Measurements from ENCODE around the gene SLC35F6.
"Not testable (repeated sequence)": the region's sequence is repeated elsewhere in the genome, so short reads cannot be mapped to it uniquely, and the experiment has no call there.

The SLC35F6 gene

DNA sequence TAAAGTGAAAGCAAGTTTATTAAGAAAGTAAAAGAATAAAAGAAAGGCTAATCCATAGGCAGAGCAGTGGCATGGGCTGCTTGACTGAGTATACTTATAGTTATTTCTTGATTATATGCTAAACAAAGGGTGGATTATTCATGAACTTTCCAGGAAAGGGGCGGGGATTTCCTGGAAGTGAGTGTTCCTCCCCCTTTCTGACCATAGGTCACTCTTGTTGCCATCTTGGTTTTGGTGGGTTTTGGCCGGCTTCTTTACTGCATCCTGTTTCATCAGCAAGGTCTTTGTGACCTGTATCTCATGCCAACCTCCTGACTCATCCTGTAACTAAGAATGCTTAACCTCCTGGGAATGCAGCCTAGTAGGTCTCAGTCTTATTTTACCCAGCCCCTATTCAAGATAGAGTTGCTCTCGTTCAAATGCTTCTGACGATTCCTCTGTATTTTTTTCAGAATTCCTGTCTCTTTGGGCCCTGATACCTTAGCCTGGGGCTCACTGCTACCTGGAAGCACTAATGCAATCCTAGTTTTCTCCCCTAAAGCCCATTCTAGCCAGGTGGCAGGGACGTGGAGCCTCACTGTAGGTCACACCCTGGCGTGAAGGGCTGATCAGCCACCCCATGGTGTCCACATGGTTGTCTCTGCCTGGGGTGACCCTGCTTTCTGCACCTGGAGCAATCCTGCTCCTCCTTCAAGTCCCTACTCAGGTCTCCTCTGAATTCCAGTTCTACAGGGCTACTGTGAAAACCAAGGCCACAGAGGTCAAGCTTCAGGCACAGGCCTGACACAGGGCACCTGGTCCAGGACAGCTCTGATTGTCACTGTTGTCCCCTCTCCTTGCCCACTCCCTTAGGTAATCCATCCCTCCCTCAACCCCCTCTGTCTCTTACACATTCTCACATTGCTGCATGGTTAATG, 6.0 kb upstream of the SLC35F6 start:
- Histone ChIP-seq H3K9ac (ENCODE audit: insufficient read length, low read depth) (peak overlapping the region; percentile 63), H3K4me3 (ENCODE audit: insufficient read length, low read depth) (no peak overlapping the region)

DNA sequence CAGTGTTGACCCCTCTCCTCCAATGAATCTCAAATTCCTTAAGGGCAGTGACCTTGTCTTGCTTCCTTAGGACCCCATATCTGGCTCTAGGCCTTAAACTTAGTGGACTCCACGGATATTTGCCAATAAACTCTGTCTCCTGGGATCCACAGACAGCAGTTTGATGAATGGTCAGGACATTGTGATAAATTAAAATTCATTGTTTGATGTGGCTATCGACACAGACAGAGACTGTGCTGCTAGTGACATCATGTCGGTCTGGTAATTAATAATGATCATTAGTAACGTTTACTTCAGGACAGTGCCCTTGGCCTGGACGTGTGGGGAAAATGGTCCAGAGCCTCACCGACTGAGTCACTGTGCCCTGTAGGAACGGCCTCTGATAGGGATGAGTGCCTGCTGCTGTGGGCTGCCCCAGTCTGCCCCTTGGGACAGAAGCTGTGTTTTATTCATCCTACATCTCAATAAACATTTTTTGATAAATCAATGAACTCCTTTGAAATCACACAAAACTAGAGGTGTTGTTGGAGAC, 5.2 kb upstream of the SLC35F6 start:
- peak overlapping the region; percentile 6 for H3K9ac ChIP-seq (ENCODE audit: insufficient read length, low read depth)
- no peak for TF ChIP-seq YY1 (IDR thresholded peaks at IDR 0.05; ENCODE audit: insufficient read depth, insufficient read length)
- TF ChIP-seq SUZ12 (IDR thresholded peaks at IDR 0.05; ENCODE audit: extremely low read depth, insufficient read depth, insufficient read length) = no peak
- TF ChIP-seq ZNF274 (IDR thresholded peaks at IDR 0.05; ENCODE audit: low read depth, low read length) = no peak
- no peaks in the 10 kb centered on the region for H3K36me3 ChIP-seq (ENCODE audit: insufficient read depth, insufficient read length, low read length)
- peaks cover 6% of the 10 kb centered on the region for H3K4me1 ChIP-seq (ENCODE audit: insufficient read depth, insufficient read length)
- no peak overlapping the region for H3K4me3 ChIP-seq (ENCODE audit: insufficient read length, low read depth)
- no peaks in the 10 kb centered on the region for H3K27me3 ChIP-seq (ENCODE audit: insufficient read depth, insufficient read length)
- no peaks in the 10 kb centered on the region for H3K9me3 ChIP-seq (ENCODE audit: insufficient read depth, low read length)
- no peak for DNase-seq (ENCODE audit: low read depth, low spot score)

More for the DNA sequence above, 6.0 kb upstream of the SLC35F6 start:
- no peak for TF ChIP-seq SUZ12 (IDR thresholded peaks at IDR 0.05; ENCODE audit: extremely low read depth, insufficient read depth, insufficient read length)
- TF ChIP-seq YY1 (IDR thresholded peaks at IDR 0.05; ENCODE audit: insufficient read depth, insufficient read length) = no peak
- TF ChIP-seq ZNF274 (IDR thresholded peaks at IDR 0.05; ENCODE audit: low read depth, low read length) = no peak
- no peaks in the 10 kb centered on the region for H3K9me3 ChIP-seq (ENCODE audit: insufficient read depth, low read length)
- peak; percentile 83 for DNase-seq (ENCODE audit: low read depth, low spot score)
- no peaks in the 10 kb centered on the region for H3K36me3 ChIP-seq (ENCODE audit: insufficient read depth, insufficient read length, low read length)
- peaks cover 6% of the 10 kb centered on the region for H3K4me1 ChIP-seq (ENCODE audit: insufficient read depth, insufficient read length)
- H3K27me3 ChIP-seq (ENCODE audit: insufficient read depth, insufficient read length) = no peaks in the 10 kb centered on the region

DNA sequence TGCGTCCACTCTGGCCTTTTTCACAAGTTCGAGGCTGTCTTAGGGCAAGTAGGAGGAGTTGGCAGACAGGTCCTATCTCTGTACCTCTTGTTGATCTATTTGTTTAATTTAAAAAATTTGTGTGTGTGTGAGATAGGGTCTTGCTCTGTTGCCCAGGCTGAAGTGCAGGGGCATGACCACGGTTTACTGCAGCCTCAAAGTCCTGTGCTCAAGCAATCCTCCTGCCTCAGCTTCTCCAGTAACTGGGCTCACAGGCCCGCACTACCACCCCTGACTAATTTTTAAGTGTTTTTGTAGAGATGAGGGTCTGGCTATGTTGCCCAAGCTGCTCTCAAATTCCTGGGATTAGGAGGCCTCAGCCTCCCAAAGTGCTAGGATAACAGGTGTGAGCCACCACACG, 4.2 kb upstream of the SLC35F6 start:
- H3K9me3 ChIP-seq (ENCODE audit: insufficient read depth, low read length) = no peaks in the 10 kb centered on the region
- TF ChIP-seq SUZ12 (IDR thresholded peaks at IDR 0.05; ENCODE audit: extremely low read depth, insufficient read depth, insufficient read length) (no peak), ZNF274 (IDR thresholded peaks at IDR 0.05; ENCODE audit: low read depth, low read length) (no peak), YY1 (IDR thresholded peaks at IDR 0.05; ENCODE audit: insufficient read depth, insufficient read length) (no peak)
- H3K9ac ChIP-seq (ENCODE audit: insufficient read length, low read depth) = no peak overlapping the region
- H3K36me3 ChIP-seq (ENCODE audit: insufficient read depth, insufficient read length, low read length) = no peaks in the 10 kb centered on the region
- no peak overlapping the region for H3K4me3 ChIP-seq (ENCODE audit: insufficient read length, low read depth)
- peaks cover 6% of the 10 kb centered on the region for H3K4me1 ChIP-seq (ENCODE audit: insufficient read depth, insufficient read length)
- DNase-seq (ENCODE audit: low read depth, low spot score) = no peak
- no peaks in the 10 kb centered on the region for H3K27me3 ChIP-seq (ENCODE audit: insufficient read depth, insufficient read length)

DNA sequence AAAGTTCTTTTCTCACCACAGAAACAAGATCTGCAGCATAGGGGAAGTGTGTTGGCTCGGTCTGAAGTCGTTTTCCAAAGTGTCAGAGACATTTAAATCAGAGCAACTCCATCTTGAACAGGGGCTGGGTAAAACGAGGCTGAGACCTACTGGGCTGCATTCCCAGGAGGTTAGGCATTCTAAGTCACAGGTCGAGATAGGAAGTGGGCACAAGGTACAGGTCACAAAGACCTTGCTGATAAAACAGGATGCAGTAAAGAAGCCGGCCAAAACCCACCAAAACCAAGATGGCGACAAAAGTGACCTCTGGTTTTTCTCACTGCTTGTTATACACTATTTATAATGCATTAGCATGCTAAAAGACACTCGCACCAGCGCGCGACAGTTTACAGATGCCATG, 3.1 kb upstream of the SLC35F6 start:
- not testable (repeated sequence) for H3K4me1 ChIP-seq (ENCODE audit: insufficient read depth, insufficient read length); H3K9ac ChIP-seq (ENCODE audit: insufficient read length, low read depth); H3K9me3 ChIP-seq (ENCODE audit: insufficient read depth, low read length); H3K27me3 ChIP-seq (ENCODE audit: insufficient read depth, insufficient read length); H3K4me3 ChIP-seq (ENCODE audit: insufficient read length, low read depth); H3K36me3 ChIP-seq (ENCODE audit: insufficient read depth, insufficient read length, low read length); DNase-seq (ENCODE audit: low read depth, low spot score)

DNA sequence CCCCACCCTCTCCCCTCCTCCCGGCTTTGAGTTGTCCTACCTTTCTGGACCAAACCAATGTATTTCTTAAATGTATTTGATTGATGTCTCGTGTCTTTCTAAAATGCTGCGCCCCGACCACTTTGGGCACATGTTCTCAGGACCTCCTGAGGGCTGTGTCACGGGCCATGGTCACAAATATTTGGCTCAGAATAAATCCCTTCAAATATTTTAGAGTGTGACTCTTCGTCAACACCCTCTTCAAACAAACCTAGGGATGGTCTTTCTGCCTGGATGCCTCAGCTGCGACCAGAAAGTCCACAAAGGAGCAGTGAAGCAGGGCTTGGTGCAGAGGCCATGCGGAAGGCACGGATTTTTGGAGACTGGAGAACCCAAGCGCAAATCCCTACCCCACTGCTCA, 1.1 kb upstream of the SLC35F6 start:
- Histone ChIP-seq H3K9ac (ENCODE audit: insufficient read length, low read depth) (no peak overlapping the region), H3K4me1 (ENCODE audit: insufficient read depth, insufficient read length) (peaks cover 6% of the 10 kb centered on the region), H3K9me3 (ENCODE audit: insufficient read depth, low read length) (no peaks in the 10 kb centered on the region), H3K4me3 (ENCODE audit: insufficient read length, low read depth) (no peak overlapping the region), H3K27me3 (ENCODE audit: insufficient read depth, insufficient read length) (no peaks in the 10 kb centered on the region), H3K36me3 (ENCODE audit: insufficient read depth, insufficient read length, low read length) (peaks cover 3% of the 10 kb centered on the region)
- TF ChIP-seq YY1 (IDR thresholded peaks at IDR 0.05; ENCODE audit: insufficient read depth, insufficient read length) = no peak
- TF ChIP-seq ZNF274 (IDR thresholded peaks at IDR 0.05; ENCODE audit: low read depth, low read length) = no peak
- TF ChIP-seq SUZ12 (IDR thresholded peaks at IDR 0.05; ENCODE audit: extremely low read depth, insufficient read depth, insufficient read length) = no peak
- no peak for DNase-seq (ENCODE audit: low read depth, low spot score)

DNA sequence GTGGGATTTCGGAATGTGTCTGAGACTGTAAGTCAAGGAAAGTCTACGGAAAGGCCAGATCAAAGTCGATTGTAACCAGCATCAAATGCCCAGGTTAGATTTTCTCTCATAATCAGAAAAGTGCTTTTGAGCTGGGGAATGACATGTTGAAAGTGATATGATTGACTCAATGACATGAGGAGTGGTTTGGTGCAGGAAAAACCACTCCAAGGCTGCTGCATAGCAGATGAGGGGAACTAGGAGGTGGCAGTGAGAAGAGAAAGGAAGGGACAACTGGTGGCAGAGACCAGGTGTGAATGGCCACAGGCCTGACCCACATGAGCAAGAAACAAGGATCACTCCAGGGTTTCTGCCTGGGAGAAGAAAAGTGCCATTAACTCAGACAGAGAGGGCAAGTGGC, 822 bp downstream of the SLC35F6 start:
- H3K27me3 ChIP-seq (ENCODE audit: insufficient read depth, insufficient read length) = no peaks in the 10 kb centered on the region
- H3K4me3 ChIP-seq (ENCODE audit: insufficient read length, low read depth) = peak overlapping the region; percentile 76
- TF ChIP-seq SUZ12 (IDR thresholded peaks at IDR 0.05; ENCODE audit: extremely low read depth, insufficient read depth, insufficient read length) (no peak), YY1 (IDR thresholded peaks at IDR 0.05; ENCODE audit: insufficient read depth, insufficient read length) (no peak), ZNF274 (IDR thresholded peaks at IDR 0.05; ENCODE audit: low read depth, low read length) (no peak)
- no peak for DNase-seq (ENCODE audit: low read depth, low spot score)
- peak overlapping the region; percentile 95 for H3K9ac ChIP-seq (ENCODE audit: insufficient read length, low read depth)
- H3K4me1 ChIP-seq (ENCODE audit: insufficient read depth, insufficient read length) = peaks cover 10% of the 10 kb centered on the region
- H3K36me3 ChIP-seq (ENCODE audit: insufficient read depth, insufficient read length, low read length) = peaks cover 18% of the 10 kb centered on the region
- H3K9me3 ChIP-seq (ENCODE audit: insufficient read depth, low read length) = no peaks in the 10 kb centered on the region

DNA sequence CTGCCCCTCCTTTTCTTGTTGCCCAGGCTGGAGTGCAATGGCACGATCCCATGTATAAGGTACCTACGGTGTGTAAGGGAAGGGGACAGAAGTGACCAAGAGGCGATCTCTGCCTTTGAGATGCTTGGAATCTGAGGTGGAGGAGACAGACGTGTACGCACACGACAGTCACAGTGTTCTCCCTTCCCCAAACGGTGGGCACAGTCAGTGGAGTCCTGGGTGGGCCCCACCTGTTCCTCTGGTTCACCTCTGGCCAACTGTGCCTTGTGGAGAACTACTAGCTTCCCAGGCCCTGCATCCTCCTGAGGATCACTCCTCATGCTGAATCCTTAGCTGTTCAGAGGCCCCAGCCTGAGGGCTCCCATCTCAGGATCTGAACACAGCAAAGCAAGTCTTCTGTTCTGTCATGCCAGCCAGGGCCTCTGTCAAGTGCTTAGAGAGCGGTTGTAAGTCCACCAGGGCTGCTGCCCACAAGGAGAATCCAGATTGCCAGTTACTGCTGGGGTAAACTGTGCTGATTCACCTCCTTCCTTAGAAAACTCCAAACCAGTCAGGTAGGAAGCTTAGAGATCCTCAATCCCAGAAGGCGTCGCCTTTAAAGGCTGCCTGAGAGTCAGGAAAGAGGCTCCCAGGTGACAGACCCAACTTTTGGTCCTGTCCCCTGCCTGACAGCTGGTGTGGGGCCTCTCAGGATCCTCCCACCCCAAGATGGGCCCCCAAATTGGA, 1.6 kb downstream of the SLC35F6 start:
- no peak for DNase-seq (ENCODE audit: low read depth, low spot score)
- Histone ChIP-seq H3K4me3 (ENCODE audit: insufficient read length, low read depth) (no peak overlapping the region), H3K4me1 (ENCODE audit: insufficient read depth, insufficient read length) (peaks cover 10% of the 10 kb centered on the region), H3K36me3 (ENCODE audit: insufficient read depth, insufficient read length, low read length) (peaks cover 22% of the 10 kb centered on the region), H3K27me3 (ENCODE audit: insufficient read depth, insufficient read length) (no peaks in the 10 kb centered on the region), H3K9ac (ENCODE audit: insufficient read length, low read depth) (peak overlapping the region; percentile 95), H3K9me3 (ENCODE audit: insufficient read depth, low read length) (no peaks in the 10 kb centered on the region)
- no peak for TF ChIP-seq ZNF274 (IDR thresholded peaks at IDR 0.05; ENCODE audit: low read depth, low read length)
- no peak for TF ChIP-seq YY1 (IDR thresholded peaks at IDR 0.05; ENCODE audit: insufficient read depth, insufficient read length)
- no peak for TF ChIP-seq SUZ12 (IDR thresholded peaks at IDR 0.05; ENCODE audit: extremely low read depth, insufficient read depth, insufficient read length)
